ENCODE measurements around the gene HSBP1L1. TPM values are rescaled to one million over a fixed set of nuclear protein-coding genes. Genes with fewer than 3 reads are reported as not detected.

Gene HSBP1L1
- total RNA-seq, 4 donors from 2014 or later: 25.7 to 51.8 (median 39.6) TPM

DNA sequence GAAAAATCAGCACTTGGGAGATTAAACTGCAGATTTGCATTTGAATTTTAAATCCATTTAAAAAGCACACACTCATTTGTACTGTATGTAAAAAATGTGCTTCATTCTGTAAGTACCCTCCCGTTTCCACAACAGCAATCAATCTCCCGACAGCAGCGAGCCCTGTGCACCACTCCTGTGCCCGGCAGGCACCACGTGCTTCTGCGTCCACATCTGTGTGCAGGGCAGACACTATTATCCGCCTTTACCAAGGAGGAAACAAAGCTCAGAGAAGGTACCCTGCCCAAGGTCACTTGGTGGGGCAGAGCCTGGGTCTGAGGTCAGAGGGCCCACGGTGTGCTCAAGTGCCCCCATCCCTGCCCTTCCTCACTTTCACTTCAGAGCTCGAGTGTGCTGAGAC is 7.5 kb downstream of the HSBP1L1 start:
- H3K9me3 ChIP-seq: no peaks in the 10 kb centered on the region
- no peak overlapping the region for H3K27ac ChIP-seq
- H3K4me3 ChIP-seq (replicated peaks in 1 of 3): no peak overlapping the region
- intact Hi-C loops (cut with DNase I): loop anchor here (10.0 kb wide), 1 partner anchor 287 kb away; no protein-coding TSS in a partner anchor
- TF ChIP-seq CTCF (IDR thresholded peaks at IDR 0.05): no peak
- no peak for TF ChIP-seq POLR2A (IDR thresholded peaks at IDR 0.05)
- 85 to 94% methylated on average over 9 of the region's 9 CpGs for WGBS, 2 donors
- H3K36me3 ChIP-seq: peaks cover 17 to 20% of the 10 kb centered on the region in 2 donors
- DNase-seq: no peak
- H3K4me1 ChIP-seq: no peaks in the 10 kb centered on the region
- H3K27me3 ChIP-seq: no peaks in the 10 kb centered on the region

DNA sequence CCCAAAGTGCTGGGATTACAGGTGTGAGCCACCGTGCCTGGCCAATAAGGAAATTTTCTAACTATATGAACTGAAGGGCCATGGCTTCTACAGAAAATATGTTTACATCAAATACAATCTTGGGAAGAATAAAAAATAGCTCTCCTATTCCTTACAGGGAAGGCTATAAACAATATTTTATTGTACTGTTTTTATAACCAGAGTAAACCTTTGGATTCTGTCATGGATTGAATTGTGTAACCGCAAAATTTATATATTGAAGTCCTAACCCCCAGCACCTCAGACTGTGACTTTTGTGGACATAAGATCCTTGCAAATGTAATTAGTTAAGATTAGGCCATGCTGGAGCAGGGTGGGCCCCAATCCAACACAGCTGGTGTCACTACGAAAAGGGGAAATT is 8.3 kb downstream of the HSBP1L1 start:
- peaks cover 17 to 20% of the 10 kb centered on the region in 2 donors for H3K36me3 ChIP-seq
- H3K27ac ChIP-seq: no peak overlapping the region
- WGBS, 2 donors: 94 to 97% methylated on average over 3 of the region's 3 CpGs
- intact Hi-C loops (cut with DNase I): loop anchor here (10.0 kb wide), 1 partner anchor 288 kb away; no protein-coding TSS in a partner anchor
- H3K27me3 ChIP-seq: no peaks in the 10 kb centered on the region
- H3K4me3 ChIP-seq (replicated peaks in 1 of 3): no peak overlapping the region
- no peaks in the 10 kb centered on the region for H3K4me1 ChIP-seq
- TF ChIP-seq POLR2A (IDR thresholded peaks at IDR 0.05) (no peak), CTCF (IDR thresholded peaks at IDR 0.05) (no peak)
- DNase-seq: no peak
- no peaks in the 10 kb centered on the region for H3K9me3 ChIP-seq

GRCh38 chr18:79973517-79973916 is 9.1 kb downstream of the HSBP1L1 start:
- no peak for DNase-seq
- intact Hi-C loops (cut with DNase I): loop anchor here (10.0 kb wide), 1 partner anchor 289 kb away; no protein-coding TSS in a partner anchor
- 86 to 89% methylated on average over 16 of the region's 16 CpGs for WGBS, 2 donors

DNA sequence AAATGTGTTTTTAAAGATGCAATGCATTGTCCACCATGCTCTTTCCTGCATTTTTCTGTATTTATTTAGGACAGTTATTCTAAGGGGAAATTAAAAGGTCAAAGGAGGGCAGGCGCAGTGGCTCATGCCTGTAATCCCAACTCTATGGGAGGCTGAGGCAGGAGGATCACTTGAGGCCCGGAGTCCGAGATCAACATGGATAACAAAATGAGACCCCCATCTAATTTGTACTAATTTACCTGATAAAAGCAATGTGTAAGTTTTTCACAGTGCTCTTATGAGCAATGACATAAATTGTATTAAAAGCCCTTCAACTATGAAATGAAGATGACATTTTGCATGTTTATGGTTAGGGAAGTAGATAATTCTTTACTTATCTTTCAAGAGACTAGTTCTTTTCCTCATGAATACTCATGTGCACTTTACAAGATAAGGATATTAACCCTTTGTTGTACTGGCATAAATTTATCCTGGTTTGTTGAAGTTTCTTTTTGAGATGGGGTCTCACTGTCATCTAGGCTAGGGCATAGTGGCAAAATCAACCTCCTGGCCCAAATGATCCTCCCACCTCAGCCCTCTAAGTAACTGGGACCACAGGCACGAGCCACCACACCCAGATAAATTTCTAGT is 9.7 kb downstream of the HSBP1L1 start:
- WGBS, 2 donors: 92 to 96% methylated on average over 4 of the region's 4 CpGs
- Histone ChIP-seq H3K27me3 (no peaks in the 10 kb centered on the region), H3K9me3 (no peaks in the 10 kb centered on the region), H3K36me3 (peaks cover 17 to 20% of the 10 kb centered on the region in 2 donors), H3K4me3 (replicated peaks in 1 of 3) (no peak overlapping the region), H3K4me1 (no peaks in the 10 kb centered on the region), H3K27ac (no peak overlapping the region)
- no peak for DNase-seq
- intact Hi-C loops (cut with DNase I): loop anchor here (10.0 kb wide), 1 partner anchor 289 kb away; no protein-coding TSS in a partner anchor
- TF ChIP-seq POLR2A (IDR thresholded peaks at IDR 0.05) (no peak), CTCF (IDR thresholded peaks at IDR 0.05) (no peak)

More at GRCh38 chr18:79973517-79973916, 9.1 kb downstream of the HSBP1L1 start:
- Histone ChIP-seq H3K27me3 (no peaks in the 10 kb centered on the region), H3K4me1 (no peaks in the 10 kb centered on the region), H3K36me3 (peaks cover 17 to 20% of the 10 kb centered on the region in 2 donors), H3K27ac (no peak overlapping the region), H3K9me3 (no peaks in the 10 kb centered on the region), H3K4me3 (replicated peaks in 1 of 3) (no peak overlapping the region)
- no peak for TF ChIP-seq CTCF (IDR thresholded peaks at IDR 0.05)
- TF ChIP-seq POLR2A (IDR thresholded peaks at IDR 0.05): no peak

- WGBS, 2 donors: 85 to 92% methylated on average over 4 of the region's 4 CpGs
- intact Hi-C loops (cut with DNase I): loop anchor here (10.0 kb wide), 1 partner anchor 290 kb away; no protein-coding TSS in a partner anchor
- no peaks in the 10 kb centered on the region for H3K9me3 ChIP-seq
- no peak overlapping the region for H3K4me3 ChIP-seq (replicated peaks in 1 of 3)
- no peak overlapping the region for H3K27ac ChIP-seq
- peaks cover 17 to 20% of the 10 kb centered on the region in 2 donors for H3K36me3 ChIP-seq
- TF ChIP-seq POLR2A (IDR thresholded peaks at IDR 0.05): no peak
- no peak for TF ChIP-seq CTCF (IDR thresholded peaks at IDR 0.05)
- H3K4me1 ChIP-seq: no peaks in the 10 kb centered on the region
- DNase-seq: no peak
- no peaks in the 10 kb centered on the region for H3K27me3 ChIP-seq
Measured at GRCh38 chr18:79975043-79975442, 10.6 kb downstream of the HSBP1L1 start.

Measured in thyroid gland (tissue), 4 donors.